Lower leg skin (tissue), 3 donors: Measurements from ENCODE around the gene NUP93.

Experiments
- POLR2A ChIP-seq, 2 donors: fragments of 450-650 bp; IDR thresholded peaks; one replicate each; pipeline ENCODE4 v1.6.1; 2016 to 2017; ENCODE audit warnings: antibody characterized with exemption in 2 of 2, mild to moderate bottlenecking in 1 of 2, moderate library complexity in 1 of 2
- TF ChIP-seq, protein P1 (sequence below), 3 donors: fragments of 450-650 bp; IDR thresholded peaks; one replicate each; pipeline ENCODE4 v1.5.1; 2016; ENCODE audit warnings: antibody characterized with exemption in 3 of 3, mild to moderate bottlenecking in 3 of 3, moderate library complexity in 2 of 3

DNA sequence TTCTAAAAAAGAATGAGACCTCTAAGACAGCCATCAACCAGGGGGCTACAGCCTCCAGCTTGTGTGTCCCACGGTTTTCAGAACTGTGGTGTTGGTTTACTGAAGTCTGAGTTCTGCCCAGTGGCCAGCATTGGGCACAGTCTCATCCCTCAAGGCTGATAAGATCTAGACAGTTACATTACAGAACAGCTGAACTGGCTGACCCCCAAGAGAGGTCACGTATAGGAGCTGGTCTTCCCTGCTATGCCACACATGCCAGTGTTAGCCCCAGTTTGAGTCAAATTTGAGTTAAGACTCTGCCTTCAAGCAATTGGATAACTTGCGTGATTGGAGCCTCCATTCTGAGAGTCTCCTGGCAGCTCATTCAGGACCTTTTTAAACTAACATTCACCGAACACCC, 14.8 kb upstream of the NUP93 start:
- TF ChIP-seq, protein P1, sequence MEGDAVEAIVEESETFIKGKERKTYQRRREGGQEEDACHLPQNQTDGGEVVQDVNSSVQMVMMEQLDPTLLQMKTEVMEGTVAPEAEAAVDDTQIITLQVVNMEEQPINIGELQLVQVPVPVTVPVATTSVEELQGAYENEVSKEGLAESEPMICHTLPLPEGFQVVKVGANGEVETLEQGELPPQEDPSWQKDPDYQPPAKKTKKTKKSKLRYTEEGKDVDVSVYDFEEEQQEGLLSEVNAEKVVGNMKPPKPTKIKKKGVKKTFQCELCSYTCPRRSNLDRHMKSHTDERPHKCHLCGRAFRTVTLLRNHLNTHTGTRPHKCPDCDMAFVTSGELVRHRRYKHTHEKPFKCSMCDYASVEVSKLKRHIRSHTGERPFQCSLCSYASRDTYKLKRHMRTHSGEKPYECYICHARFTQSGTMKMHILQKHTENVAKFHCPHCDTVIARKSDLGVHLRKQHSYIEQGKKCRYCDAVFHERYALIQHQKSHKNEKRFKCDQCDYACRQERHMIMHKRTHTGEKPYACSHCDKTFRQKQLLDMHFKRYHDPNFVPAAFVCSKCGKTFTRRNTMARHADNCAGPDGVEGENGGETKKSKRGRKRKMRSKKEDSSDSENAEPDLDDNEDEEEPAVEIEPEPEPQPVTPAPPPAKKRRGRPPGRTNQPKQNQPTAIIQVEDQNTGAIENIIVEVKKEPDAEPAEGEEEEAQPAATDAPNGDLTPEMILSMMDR (IDR thresholded peaks at IDR 0.05) = no peak
- TF ChIP-seq POLR2A (IDR thresholded peaks at IDR 0.05) = no peak
